ENCODE data around the gene C8G. TPM values are rescaled to one million over a fixed set of nuclear protein-coding genes. Genes with fewer than 3 reads are reported as not detected.
A peak's percentile ranks its signal among the peaks of the same experiment; 100 is the strongest.

C8G gene
- polyA plus RNA-seq, 1 experiment: 0.48 TPM

GRCh38 chr9:136945333-136946227 lies 537 bp downstream of the C8G start:
- TF ChIP-seq, protein P1, sequence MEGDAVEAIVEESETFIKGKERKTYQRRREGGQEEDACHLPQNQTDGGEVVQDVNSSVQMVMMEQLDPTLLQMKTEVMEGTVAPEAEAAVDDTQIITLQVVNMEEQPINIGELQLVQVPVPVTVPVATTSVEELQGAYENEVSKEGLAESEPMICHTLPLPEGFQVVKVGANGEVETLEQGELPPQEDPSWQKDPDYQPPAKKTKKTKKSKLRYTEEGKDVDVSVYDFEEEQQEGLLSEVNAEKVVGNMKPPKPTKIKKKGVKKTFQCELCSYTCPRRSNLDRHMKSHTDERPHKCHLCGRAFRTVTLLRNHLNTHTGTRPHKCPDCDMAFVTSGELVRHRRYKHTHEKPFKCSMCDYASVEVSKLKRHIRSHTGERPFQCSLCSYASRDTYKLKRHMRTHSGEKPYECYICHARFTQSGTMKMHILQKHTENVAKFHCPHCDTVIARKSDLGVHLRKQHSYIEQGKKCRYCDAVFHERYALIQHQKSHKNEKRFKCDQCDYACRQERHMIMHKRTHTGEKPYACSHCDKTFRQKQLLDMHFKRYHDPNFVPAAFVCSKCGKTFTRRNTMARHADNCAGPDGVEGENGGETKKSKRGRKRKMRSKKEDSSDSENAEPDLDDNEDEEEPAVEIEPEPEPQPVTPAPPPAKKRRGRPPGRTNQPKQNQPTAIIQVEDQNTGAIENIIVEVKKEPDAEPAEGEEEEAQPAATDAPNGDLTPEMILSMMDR (IDR thresholded peaks at IDR 0.05; ENCODE audit: insufficient read depth, low read depth, low read length): no peak
- DNase-seq (ENCODE audit: low read depth): no peak
- CTCF ChIA-PET: interaction anchor here (0.6 to 4.1 kb wide), 4 partner anchors 14 to 119 kb away, joined by 3 to 118 read pairs (median 4); partner anchors contain the start of gene FUT7
- POLR2A ChIA-PET: no interaction called here
- no peak overlapping the region for H3K4me3 ChIP-seq (ENCODE audit: low read depth, low read length)
- H3K27me3 ChIP-seq (ENCODE audit: control insufficient read depth, insufficient read depth, low read length): no peaks in the 10 kb centered on the region
- H3K36me3 ChIP-seq (ENCODE audit: control insufficient read depth, insufficient read depth, low read length): peaks cover 20% of the 10 kb centered on the region

GRCh38 chr9:136946228-136947027 lies 1.4 kb downstream of the C8G start:
- POLR2A ChIA-PET: no interaction called here
- CTCF ChIA-PET: interaction anchor here (1.4 to 4.1 kb wide), 6 partner anchors 13 to 158 kb away, joined by 3 to 118 read pairs (median 10); partner anchors contain the start of gene FUT7
- no peaks in the 10 kb centered on the region for H3K27me3 ChIP-seq (ENCODE audit: control insufficient read depth, insufficient read depth, low read length)
- no peak overlapping the region for H3K4me3 ChIP-seq (ENCODE audit: low read depth, low read length)
- DNase-seq (ENCODE audit: low read depth): no peak
- H3K36me3 ChIP-seq (ENCODE audit: control insufficient read depth, insufficient read depth, low read length): peaks cover 12% of the 10 kb centered on the region
- TF ChIP-seq, protein P1 (IDR thresholded peaks at IDR 0.05; ENCODE audit: insufficient read depth, low read depth, low read length): no peak

GRCh38 chr9:136947028-136947891 lies 2.2 kb downstream of the C8G start:
- DNase-seq (ENCODE audit: low read depth): no peak
- peaks cover 6% of the 10 kb centered on the region for H3K36me3 ChIP-seq (ENCODE audit: control insufficient read depth, insufficient read depth, low read length)
- no peak overlapping the region for H3K4me3 ChIP-seq (ENCODE audit: low read depth, low read length)
- CTCF ChIA-PET: interaction anchor here (0.6 to 4.1 kb wide), 30 partner anchors 8 to 278 kb away, joined by 3 to 118 read pairs (median 4); partner anchors contain the start of genes AJM1, FUT7 and TMEM141
- TF ChIP-seq, protein P1 (IDR thresholded peaks at IDR 0.05; ENCODE audit: insufficient read depth, low read depth, low read length): no peak
- H3K27me3 ChIP-seq (ENCODE audit: control insufficient read depth, insufficient read depth, low read length): no peaks in the 10 kb centered on the region
- POLR2A ChIA-PET: no interaction called here

DNA sequence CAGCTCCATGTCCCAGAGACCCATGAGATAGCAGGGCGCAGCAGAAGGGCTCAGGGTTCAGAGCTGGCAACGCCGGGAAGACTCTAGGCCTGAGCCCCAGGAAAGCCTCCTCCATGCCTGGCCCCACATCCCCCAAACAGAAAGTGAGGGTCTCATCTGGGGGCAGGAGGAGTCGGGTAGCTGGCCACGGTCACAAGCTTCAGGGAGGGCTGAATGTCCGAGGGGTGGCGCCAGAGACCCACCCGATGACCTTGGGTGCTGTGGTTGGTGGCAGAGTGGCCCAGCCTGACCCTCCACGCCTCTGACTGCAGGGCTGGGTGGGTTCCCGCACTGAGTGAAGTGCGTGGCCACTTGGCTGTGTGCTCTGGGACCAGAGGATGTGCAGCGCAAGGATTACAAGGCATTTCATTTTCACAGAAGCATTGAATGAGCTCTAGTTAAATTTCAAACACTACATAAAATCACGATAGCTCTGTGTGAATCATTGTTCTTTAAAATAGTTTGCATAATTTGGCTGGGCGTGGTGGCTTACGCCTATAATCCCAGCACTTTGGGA lies 3.0 kb downstream of the C8G start:
- Histone ChIP-seq H3K4me3 (ENCODE audit: low read depth, low read length) (no peak overlapping the region), H3K36me3 (ENCODE audit: control insufficient read depth, insufficient read depth, low read length) (no peaks in the 10 kb centered on the region; the same call in 1 of the 2 replicates), H3K27me3 (ENCODE audit: control insufficient read depth, insufficient read depth, low read length) (no peaks in the 10 kb centered on the region)
- TF ChIP-seq, protein P1 (IDR thresholded peaks at IDR 0.05; ENCODE audit: insufficient read depth, low read depth, low read length): peak; percentile 61
- CTCF ChIA-PET: interaction anchor here (0.5 to 4.1 kb wide), 30 partner anchors 9 to 278 kb away, joined by 3 to 118 read pairs (median 4); partner anchors contain the start of genes AJM1, FUT7 and TMEM141
- POLR2A ChIA-PET: interaction anchor here (0.6 kb wide), 1 partner anchor 101 kb away, joined by 10 read pairs; no protein-coding TSS in a partner anchor
- DNase-seq (ENCODE audit: low read depth): no peak
